ENCODE data around the gene DAP.
"Not testable (repeated sequence)": the region's sequence is repeated elsewhere in the genome, so short reads cannot be mapped to it uniquely, and the experiment has no call there.

DAP gene

DNA sequence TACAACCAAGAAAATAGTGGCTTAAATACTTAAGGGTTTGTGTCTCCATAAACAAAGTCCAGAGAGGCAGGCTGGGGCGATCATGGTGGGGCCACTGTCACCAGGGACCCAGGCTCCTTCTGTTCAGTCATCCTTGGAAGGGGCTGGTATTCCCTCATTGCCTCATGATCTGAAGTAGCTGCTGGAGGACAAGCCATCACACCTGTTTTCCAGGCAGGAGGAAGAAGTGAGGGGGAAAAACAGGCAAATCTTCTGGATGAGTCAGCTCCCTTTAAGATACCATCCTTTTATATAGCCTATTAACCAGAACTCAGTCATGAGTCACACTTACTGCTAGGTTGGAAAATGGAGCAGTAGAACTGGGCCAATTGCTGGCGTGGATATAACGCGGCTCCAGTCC is 92.3 kb downstream of the DAP start:
- TF ChIP-seq, protein P1, sequence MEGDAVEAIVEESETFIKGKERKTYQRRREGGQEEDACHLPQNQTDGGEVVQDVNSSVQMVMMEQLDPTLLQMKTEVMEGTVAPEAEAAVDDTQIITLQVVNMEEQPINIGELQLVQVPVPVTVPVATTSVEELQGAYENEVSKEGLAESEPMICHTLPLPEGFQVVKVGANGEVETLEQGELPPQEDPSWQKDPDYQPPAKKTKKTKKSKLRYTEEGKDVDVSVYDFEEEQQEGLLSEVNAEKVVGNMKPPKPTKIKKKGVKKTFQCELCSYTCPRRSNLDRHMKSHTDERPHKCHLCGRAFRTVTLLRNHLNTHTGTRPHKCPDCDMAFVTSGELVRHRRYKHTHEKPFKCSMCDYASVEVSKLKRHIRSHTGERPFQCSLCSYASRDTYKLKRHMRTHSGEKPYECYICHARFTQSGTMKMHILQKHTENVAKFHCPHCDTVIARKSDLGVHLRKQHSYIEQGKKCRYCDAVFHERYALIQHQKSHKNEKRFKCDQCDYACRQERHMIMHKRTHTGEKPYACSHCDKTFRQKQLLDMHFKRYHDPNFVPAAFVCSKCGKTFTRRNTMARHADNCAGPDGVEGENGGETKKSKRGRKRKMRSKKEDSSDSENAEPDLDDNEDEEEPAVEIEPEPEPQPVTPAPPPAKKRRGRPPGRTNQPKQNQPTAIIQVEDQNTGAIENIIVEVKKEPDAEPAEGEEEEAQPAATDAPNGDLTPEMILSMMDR (IDR thresholded peaks at IDR 0.05): no peak
- H3K4me3 ChIP-seq (ENCODE audit: low read depth in 1 of 2, low read length in 1 of 2): no peak overlapping the region
- H3K27me3 ChIP-seq: no peaks in the 10 kb centered on the region
- no peaks in the 10 kb centered on the region for H3K36me3 ChIP-seq
- H3K4me1 ChIP-seq (ENCODE audit: control insufficient read depth in 1 of 2, insufficient read depth in 1 of 2, low read depth in 1 of 2, low read length in 1 of 2): peaks cover 8 to 12% of the 10 kb centered on the region in 2 experiments
- no peaks in the 10 kb centered on the region for H3K9me3 ChIP-seq
- no peak overlapping the region for H3K27ac ChIP-seq

DNA sequence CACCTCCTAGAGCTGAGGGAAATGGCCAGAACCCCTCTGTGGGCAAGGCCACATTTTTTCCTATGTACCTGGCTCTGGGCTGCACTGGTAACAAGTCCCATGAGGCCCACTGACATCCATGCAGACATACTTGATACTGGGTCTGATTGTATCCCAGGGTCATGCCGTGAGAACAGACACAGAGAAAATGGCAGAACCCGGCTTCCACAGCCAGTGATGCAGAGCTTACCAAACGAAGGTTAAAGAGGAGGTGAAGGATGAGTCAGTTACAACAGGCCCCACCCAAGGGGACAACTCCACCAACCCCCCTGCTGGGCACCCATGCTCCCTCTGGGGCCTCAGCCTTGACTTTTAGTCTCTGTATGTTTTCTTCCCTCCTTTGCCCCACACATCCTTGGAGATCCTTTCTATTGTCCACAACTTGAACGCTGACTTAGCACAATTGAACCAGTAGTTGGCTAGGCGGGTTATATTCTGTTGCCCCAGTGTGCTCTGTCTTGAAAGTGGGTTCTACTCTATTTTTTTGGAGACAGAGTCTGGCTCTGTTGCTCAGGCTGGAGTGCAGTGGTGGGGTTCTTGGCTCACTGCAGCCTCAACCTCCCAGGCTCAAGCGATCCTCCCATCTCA is 93.5 kb downstream of the DAP start:
- TF ChIP-seq, protein P1 (IDR thresholded peaks at IDR 0.05): no peak
- Histone ChIP-seq H3K9me3 (no peaks in the 10 kb centered on the region), H3K27me3 (no peaks in the 10 kb centered on the region), H3K4me1 (ENCODE audit: control insufficient read depth in 1 of 2, insufficient read depth in 1 of 2, low read depth in 1 of 2, low read length in 1 of 2) (peaks cover 9 to 12% of the 10 kb centered on the region in 2 experiments), H3K4me3 (ENCODE audit: low read depth in 1 of 2, low read length in 1 of 2) (no peak overlapping the region), H3K36me3 (no peaks in the 10 kb centered on the region), H3K27ac (no peak overlapping the region)

DNA sequence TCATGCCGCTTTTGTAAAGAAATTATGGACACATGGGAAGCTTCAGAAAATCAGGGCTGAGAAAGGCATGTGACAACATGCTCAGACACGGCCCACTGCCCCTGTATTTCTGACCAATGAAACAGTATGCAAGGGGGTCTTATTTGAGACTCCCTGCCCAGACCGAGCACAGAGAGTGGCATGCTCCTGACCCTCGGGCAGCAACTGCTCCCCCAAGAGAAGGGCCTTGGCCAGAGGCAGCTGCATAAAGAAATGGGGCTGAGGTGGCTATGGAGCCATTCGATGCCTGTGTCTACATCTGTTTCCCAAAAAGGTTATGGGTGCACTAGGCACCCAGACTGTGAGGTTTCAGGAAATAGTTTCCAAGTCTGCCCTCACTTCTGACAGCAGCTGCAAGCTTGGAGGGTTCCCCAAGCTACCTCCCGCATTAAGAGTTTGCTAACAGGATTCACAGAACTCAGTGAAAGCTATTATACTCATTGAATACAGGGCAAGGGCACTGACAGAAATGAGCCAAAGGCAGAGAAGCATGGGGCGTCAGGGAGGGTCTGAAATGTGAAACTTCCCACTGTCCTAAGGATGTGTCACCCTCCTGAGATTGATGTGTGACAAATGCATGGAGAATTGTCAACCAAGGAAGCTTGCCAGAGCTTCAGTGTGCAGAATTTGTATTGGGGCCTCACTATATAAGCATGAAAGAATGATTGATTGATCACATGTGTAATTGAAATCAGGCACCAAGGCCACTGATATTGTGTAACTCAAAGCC is 94.3 kb downstream of the DAP start:
- no peak overlapping the region for H3K27ac ChIP-seq
- H3K9me3 ChIP-seq: no peaks in the 10 kb centered on the region
- H3K27me3 ChIP-seq: no peaks in the 10 kb centered on the region
- no peaks in the 10 kb centered on the region for H3K36me3 ChIP-seq
- H3K4me3 ChIP-seq (ENCODE audit: low read depth in 1 of 2, low read length in 1 of 2): no peak overlapping the region
- H3K4me1 ChIP-seq (ENCODE audit: control insufficient read depth in 1 of 2, insufficient read depth in 1 of 2, low read depth in 1 of 2, low read length in 1 of 2): peaks cover 11 to 12% of the 10 kb centered on the region in 2 experiments
- TF ChIP-seq, protein P1 (IDR thresholded peaks at IDR 0.05): no peak

DNA sequence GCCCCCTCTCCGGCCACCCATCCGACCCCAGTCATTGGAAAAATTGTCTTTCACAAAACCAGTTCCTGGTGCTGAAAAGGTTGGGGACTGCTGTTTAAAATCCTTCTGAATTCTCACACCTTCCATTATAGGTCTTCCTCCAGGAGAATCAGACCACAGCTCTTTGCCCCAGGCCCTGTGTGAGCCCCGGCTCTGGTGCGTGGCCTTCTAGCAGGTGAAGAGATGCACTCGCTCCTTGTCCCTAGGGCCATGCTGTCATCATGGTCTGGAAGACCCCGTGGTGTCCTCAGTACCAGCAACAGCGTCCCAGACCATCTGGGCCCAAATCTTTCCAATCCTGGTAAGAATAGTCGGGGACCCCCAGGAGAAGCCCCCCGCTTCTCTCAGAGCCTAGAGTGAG is 95.2 kb downstream of the DAP start:
- peaks cover 3 to 5% of the 10 kb centered on the region in 2 experiments for H3K4me1 ChIP-seq (ENCODE audit: control insufficient read depth in 1 of 2, insufficient read depth in 1 of 2, low read depth in 1 of 2, low read length in 1 of 2)
- H3K4me3 ChIP-seq (ENCODE audit: low read depth in 1 of 2, low read length in 1 of 2): no peak overlapping the region
- H3K9me3 ChIP-seq: no peaks in the 10 kb centered on the region
- TF ChIP-seq, protein P1 (IDR thresholded peaks at IDR 0.05): no peak
- H3K36me3 ChIP-seq: no peaks in the 10 kb centered on the region
- no peaks in the 10 kb centered on the region for H3K27me3 ChIP-seq
- no peak overlapping the region for H3K27ac ChIP-seq

DNA sequence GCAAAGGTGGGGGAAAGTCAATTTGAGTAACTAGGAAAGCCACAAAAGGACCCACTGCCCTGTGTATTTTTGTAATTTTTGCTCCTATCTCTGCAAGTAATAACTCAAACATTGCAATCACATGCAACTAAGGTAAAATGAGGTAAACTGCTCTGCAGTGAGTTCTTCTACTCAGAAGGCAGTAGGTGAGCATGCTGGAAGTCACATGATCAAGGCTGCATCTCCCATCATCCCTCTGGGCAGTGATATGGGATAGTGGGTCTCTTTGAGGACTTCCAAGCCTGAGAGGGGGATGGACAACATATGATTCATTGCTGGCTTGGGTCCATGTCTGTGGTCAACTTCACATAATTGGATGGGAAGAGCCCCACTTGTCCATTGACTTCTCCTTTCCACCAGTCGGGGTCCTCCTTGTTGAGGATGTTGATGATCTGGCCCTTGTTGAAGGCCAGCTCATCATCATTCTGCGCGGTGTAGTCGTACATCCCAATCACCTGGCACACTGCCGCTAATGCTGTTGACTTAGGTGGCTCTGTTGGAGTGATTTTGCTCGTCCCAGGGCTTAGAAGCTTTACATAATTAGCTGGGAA is 96.8 kb downstream of the DAP start:
- H3K27me3 ChIP-seq; H3K9me3 ChIP-seq; H3K27ac ChIP-seq; H3K4me3 ChIP-seq (ENCODE audit: low read depth in 1 of 2, low read length in 1 of 2); H3K36me3 ChIP-seq; H3K4me1 ChIP-seq (ENCODE audit: control insufficient read depth in 1 of 2, insufficient read depth in 1 of 2, low read depth in 1 of 2, low read length in 1 of 2): not testable (repeated sequence)
